NCI-H345 (cell line): ENCODE data around the gene ERN1.
"Not testable (repeated sequence)": the region's sequence is repeated elsewhere in the genome, so short reads cannot be mapped to it uniquely, and the experiment has no call there.

Experiments
- DNase-seq: peaks from one replicate; lab custom pipeline; 2025; lab: John Stamatoyannopoulos, UW

Gene ERN1

DNA sequence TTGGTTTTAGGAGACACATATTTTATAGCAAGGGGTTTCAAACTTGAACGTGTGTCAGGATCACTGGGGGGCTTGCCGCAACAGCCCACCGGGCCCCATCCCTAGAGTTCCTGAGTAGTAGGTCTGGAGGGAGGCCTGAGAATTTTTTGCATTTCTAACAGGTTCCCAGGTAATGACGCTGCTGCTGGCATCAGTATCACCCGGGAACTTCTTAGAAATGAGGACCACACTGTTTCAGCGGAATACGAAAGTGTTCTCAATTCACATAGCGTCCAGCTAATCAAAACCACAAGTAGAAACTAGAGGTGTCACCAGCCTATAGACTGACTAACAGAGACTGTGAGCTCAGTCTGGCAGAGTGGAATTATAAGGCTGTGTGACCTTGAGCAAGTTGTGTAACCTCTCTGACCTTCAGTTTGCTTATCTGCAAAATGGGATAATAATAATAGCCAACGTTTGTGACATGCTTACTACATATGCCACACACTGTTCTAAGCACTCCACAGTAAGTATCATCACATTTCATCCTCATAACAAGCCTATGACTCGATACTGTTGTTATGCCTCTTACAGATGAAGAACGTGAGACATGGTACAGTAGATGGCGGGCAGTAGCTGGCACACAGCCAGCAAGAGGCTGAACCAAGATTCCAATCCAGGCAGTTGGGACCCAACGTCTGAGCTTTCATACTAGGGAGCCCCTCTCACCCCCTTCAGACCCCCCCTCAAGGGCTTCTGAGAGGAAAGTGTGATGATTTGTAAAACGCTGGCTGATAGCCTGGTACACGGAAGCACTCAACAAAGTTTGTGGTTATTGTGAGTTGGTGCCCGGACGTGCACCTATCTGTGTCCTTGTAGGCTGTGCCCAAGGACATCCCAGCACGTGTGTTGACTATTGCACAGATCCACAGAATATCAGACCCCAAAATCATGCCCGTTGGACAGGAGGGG is 104.9 kb downstream of the ERN1 start:
- no peak for DNase-seq

DNA sequence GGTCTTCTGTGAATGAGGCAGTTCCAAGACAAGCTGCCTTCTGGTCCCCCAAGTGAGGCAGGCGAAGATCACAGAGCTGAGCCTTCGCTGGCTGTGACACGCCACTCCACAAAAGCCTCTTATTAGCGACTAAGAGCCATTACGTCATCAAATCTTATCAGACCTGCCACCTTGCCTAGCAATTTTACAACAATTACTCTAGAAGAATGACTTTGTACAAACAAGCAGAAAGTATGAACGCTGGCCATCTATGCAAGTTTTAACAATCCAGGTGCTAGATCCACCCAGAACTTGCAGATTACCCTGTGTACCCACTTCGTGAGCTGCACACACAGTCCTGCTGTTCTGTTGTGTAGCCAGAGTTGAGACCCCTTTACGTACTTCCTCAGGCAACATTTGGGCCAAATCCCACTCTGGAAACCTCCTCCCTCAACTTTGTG is 105.7 kb downstream of the ERN1 start:
- no peak for DNase-seq

GRCh38 chr17:64022611-64023063 is 107.3 kb downstream of the ERN1 start:
- no peak for DNase-seq

DNA sequence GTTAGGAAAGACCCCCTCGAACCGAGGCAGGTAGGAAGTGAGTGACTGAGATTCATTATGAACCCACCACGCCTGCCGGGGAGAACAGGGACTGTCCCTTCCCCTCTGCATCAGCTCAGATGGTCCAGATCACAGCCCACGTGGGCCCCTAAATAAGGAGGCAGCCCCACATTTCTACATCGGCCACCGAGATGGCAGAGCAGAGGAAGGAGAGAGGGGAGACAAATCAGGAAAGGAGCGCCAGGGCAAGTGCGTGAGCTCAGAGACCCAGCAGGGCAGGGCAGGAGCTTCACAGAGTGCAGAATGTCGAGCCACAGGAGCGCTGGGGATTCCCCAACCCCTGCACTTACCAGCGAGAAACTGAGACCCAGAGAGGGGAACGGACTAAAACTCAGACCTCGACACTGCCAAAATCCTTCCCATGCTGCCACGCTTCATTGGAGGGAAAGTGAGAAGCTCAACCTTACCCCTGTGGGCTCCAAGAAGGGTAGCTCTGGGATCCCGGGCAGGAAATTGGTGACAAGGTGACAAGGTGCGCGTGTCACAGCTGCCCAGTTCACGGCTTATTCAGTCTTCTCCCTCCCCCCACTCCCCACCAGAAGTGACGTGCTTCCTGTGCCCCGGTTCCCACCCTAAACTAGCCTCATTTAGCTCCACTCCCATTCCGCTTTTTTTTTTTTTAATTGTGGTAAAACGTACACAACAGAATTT is 109.7 kb downstream of the ERN1 start, which contains the start of gene ICAM2:
ICAM2 (minus strand) TSS at position 578 of the 711 bp plus-strand sequence. CDS start 13,942 bp downstream, outside the sequence.
- no peak for DNase-seq

DNA sequence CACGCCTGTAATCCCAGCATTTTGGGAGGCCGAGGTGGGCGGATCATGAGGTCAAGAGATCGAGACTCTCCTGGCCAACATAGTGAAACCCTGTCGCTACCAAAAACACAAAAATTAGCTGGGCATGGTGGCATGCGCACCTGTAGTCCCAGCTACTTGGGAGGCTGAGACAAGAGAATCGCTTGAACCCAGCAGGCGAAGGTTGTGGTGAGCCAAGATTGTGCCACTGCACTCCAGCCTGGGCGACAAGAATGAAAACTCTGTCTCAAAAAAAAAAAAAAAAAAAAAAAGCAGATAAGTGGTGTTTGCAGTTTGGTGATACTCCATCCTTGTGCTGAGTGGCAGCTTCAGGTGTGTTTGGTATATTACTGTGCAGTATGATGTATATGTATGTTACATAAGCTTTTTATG is 110.4 kb downstream of the ERN1 start:
- not testable (repeated sequence) for DNase-seq

GRCh38 chr17:64017381-64017980 is 112.5 kb downstream of the ERN1 start:
- no peak for DNase-seq

DNA sequence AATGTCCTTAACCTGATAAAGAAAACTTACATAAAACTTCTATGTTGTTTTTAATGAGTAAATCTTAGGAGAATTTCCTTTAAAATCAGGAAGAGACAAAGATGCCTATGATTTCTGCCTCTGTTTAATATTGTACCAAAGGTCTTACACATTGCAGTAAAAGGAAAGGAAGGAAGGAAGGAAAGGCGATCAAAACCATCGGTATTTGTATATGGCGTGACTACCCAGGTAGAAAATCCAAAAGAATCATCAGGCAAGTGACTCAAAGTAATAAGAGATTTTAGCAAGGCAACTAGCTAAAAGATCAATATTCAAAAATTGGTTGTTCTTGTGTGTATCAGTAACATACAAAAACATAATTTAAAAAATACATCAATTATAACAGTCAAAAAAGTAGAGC is 113.0 kb downstream of the ERN1 start:
- DNase-seq, result no peak

DNA sequence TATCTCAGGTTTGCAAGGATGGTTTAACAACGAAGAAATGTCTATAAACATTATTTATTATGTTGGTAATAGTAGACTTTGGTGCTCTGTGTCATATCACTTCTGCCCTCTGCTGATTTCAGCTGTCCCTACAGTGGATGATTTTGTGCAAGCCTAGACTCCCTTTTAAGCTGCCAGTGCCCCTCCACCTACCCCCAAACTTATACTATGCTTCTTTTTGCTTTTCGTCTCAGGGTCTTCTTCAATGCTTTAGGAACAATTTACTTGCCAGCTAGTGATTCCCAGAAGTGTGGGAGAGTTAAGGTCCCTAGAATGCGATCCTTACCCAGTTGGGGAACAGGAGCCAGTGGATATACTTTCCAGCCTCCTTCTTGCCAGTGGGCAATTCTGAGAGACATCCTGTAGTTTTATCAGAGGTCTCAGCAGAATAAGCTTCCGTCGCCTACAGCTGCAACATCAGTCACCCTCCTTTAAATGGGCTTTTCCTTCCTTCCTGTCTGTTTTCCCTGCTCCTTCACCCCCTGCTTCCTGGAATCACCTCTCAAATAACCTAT is 113.6 kb downstream of the ERN1 start:
- DNase-seq, result no peak

GRCh38 chr17:64015447-64015846 is 114.5 kb downstream of the ERN1 start:
- no peak for DNase-seq

DNA sequence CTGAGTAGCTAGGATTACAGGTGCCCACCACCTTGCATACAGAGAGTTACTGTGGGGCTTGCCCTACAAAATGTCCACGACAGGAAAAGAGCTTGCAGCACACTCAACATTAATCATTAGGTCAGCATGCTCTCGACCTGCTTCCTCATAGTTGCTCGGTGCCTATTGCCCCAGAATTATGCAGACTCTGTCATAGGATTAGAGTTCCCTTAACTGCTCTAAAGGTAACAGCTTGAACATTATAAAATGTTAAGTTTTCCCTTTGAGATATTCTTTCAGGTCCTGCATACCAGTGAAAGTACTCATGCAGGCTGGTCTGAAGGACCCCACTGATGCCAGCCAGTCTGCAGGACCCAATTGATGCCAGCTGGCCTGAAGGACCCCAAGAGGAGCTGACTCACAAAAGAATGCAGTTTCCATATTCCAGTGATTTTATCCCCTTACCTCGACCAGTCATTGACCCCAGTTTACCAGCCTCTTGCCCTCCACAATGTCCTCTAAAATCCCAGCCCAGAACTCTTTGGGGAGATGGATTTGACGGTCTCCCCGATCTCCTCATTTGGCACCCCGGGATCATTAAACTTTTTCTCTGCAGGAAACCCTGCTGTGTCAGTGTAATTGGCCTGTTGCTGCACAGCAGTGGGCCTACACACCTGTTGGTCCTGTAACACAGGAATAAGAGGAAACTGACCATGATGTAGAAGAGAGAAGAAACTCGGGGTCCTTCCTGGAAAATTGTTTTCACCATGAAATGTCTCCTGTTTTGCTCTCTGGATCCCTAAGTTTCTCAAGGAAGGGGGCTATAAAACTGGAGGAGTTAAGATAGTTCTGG is 120.2 kb downstream of the ERN1 start:
- DNase-seq, result no peak

DNA sequence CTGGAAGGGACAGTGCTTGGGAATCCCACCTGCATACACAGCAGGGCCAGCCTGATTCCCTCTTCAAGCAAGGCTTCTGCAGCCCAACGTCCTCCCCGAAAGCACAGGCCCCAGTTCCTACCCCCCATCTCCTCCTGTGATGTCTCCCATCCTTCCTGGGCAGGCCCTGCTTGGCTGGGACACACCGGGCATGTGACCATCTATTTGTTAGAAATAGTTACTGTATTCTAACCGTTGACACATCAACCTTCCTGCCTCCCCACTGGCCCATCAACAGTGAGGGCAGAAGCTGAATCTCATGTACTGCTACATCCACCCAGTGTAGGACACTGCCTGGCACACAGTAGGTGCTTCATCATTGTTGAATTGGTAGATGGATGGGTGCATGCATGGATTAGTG is 121.1 kb downstream of the ERN1 start:
- DNase-seq, result no peak

- no peak for DNase-seq
Measured at GRCh38 chr17:64008346-64008745, 121.6 kb downstream of the ERN1 start.

DNA sequence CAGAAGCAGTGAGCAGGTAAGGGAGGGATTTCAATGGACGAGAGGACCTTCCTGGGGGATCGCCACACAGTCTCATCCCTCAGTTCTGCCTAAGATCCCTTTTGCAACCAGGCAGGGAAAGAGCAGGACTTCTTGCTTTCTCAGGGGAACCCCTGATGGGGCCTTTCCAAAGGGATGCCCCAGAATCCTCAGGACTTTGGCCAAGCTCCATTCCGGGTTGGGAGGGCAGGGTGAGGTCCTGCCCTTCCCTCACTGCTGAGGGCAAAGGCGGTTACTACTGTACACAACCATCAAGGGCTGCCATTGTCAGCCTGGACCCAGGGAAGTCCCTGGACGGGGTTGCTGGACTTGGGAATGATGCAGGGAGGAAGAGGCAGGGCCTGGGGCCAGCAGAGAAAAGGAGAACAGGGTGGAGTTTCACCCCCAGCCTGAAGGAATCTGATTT is 122.1 kb downstream of the ERN1 start:
- DNase-seq, result no peak

- not testable (repeated sequence) for DNase-seq
Measured at GRCh38 chr17:64007089-64007837, 122.7 kb downstream of the ERN1 start.

GRCh38 chr17:64006361-64007088 is 123.4 kb downstream of the ERN1 start:
- no peak for DNase-seq

- peak; percentile 69 for DNase-seq
Measured at GRCh38 chr17:64005734-64006167, 124.2 kb downstream of the ERN1 start.

DNA sequence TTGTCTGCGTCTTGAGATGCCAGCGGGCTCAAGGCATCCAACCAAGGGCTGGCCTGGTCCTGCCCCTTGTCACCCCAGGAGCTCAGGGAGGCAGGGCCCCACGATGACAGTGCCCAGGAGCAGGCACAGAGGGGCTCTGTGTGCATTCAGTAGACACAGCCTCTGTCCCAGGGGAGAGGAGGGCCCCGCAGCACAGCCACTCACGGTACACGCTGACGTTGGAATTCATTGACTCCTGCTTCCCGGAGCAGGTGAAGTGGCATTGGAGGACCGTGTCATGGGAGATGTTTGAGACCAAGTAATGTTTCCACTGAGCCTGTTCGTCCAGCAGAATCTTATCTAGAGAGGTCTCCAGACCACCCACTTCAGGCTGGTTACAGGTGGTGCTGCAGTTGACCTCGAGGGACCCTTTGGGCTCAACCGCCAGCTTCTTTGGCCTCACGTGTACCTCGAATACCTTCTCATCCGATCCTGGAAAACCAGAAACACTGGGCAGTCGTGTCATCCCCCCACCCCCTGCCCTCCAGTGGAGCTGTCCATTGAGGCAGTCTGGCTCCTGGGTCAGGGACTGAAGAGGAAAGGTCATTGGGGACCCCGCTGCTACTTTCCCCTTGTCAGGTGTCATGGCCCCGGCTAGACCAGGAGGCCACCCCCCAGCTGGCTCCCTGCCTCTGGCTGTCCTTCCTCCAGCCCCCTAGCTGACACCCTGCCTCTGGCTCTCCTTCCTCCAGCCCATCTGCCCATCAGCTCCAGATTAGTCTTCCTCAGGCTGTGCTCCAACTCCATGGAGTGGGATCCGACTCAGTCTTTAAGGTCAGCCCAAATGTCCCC is 124.8 kb downstream of the ERN1 start:
- peak; percentile 36 for DNase-seq

DNA sequence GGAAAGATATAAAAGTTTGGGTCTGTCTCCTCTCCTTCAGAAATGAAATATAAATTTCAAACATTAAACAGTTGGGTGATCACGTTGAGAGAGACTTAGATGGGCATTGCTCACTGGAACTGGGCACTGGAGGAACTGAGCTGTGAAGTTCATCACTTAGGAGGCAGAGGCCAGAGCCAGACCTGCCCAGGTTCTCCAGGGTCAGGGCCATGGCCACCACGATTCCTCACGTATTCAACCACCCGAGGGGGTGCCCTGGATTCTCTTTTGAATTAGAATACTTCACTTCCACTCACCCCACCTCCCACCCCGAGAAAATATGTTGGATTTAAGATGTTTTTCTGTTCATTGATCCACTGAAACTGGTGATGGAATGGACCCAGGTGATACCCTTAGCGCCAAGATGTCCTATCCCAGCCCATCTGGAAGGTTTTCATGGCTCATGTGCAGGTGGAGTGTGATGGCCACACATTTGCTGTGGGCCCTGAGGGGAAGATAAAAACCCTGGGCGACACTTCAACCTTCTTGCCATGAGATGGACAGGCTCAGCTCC is 125.7 kb downstream of the ERN1 start:
- DNase-seq, result no peak
